ENCODE results near the gene MINDY4. TPM values are rescaled to one million over a fixed set of nuclear protein-coding genes. Genes with fewer than 3 reads are reported as not detected.

Gene MINDY4
- total and polyA plus RNA-seq, 2 of the 4 experiments (the other 2 are of a cell fraction), result 1.8 to 3.6 TPM

DNA sequence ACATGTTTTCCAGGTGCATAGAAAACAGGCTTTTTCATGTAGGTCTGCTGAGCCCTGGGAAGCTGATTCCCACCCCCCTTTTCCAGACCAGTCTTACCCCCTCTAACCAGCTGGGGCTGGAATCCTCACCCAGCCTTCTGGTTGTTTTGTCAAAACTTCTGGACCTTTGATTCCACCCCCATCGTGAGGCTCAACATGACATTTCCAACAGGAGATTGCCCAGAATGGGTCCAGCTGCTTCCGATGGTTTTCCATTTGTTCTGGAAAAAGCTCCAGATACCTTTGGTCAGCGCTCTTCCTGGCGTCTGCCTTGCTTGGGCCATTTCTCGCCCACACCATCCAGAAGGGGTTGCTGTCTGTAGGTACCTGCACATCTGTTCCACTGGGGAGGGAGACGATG lies 41.5 kb downstream of the MINDY4 start:
- no peak overlapping the region for H3K27ac ChIP-seq (ENCODE audit: insufficient read depth, low read length)
- H4K20me1 ChIP-seq (ENCODE audit: insufficient read depth, low read length), result no peaks in the 10 kb centered on the region
- H3K27me3 ChIP-seq (ENCODE audit: control insufficient read depth, insufficient read depth, low read length), result no peaks in the 10 kb centered on the region; the same call in 1 of the 2 replicates
- H2AFZ ChIP-seq (replicated peaks; ENCODE audit: low read length, poor library complexity), result no peak overlapping the region
- BruUV-seq (replicated peaks), result no TSS peak
- no peak overlapping the region for H2AK5ac ChIP-seq (ENCODE audit: low read depth, low read length)
- WGBS, 2 experiments (ENCODE audit: extremely low coverage in 2 of 2, insufficient read length in 1 of 2), result no CpG with 5 or more reads among the region's 6 CpGs
- no peak overlapping the region for H4K8ac ChIP-seq (ENCODE audit: low read depth in 2 of 2, low read length in 2 of 2)
- no peaks in the 10 kb centered on the region for H3K9me3 ChIP-seq (ENCODE audit: control insufficient read depth, insufficient read depth, low read length)
- H3K4me2 ChIP-seq (ENCODE audit: low read depth, low read length), result no peak overlapping the region
- H2BK15ac ChIP-seq (ENCODE audit: low read depth, low read length), result no peak overlapping the region
- no peak overlapping the region for H3K4me3 ChIP-seq (ENCODE audit: insufficient read depth, low read depth, low read length)
- H3K23ac ChIP-seq (ENCODE audit: low read depth, low read length), result no peak overlapping the region
- peaks cover 0 to 1% of the 10 kb centered on the region in 2 experiments; a peak in 1 of 4 replicates for H3K79me1 ChIP-seq (ENCODE audit: low read depth in 1 of 2, low read length in 2 of 2)
- no peak overlapping the region for H2AK9ac ChIP-seq (replicated peaks; ENCODE audit: low read depth, low read length, poor library complexity)
- no peak overlapping the region for H2BK20ac ChIP-seq (ENCODE audit: low read depth, low read length)
- no peak overlapping the region for H2BK120ac ChIP-seq (ENCODE audit: low read depth, low read length)
- intact Hi-C loops (cut with micrococcal nuclease) (no loop called here), in situ Hi-C loops (cut with MboI; ENCODE audit: low sequenced_read_pairs) (no loop called here), dilution Hi-C loops (cut with HindIII; ENCODE audit: low sequenced_read_pairs, unreplicated experiment) (no loop called here)
- ATAC-seq (ENCODE audit: low read depth), result no peak
- no peak for TF ChIP-seq FOS (IDR thresholded peaks at IDR 0.05; ENCODE audit: low read depth, low read length)
- no peak for TF ChIP-seq CEBPB (IDR thresholded peaks at IDR 0.05; ENCODE audit: low read depth, low read length)
- no peak for TF ChIP-seq RCOR1 (IDR thresholded peaks at IDR 0.05; ENCODE audit: insufficient replicate concordance, low read length)
- TF ChIP-seq BHLHE40 (IDR thresholded peaks at IDR 0.05; ENCODE audit: low read depth, low read length), result no peak
- TF ChIP-seq, protein P1, sequence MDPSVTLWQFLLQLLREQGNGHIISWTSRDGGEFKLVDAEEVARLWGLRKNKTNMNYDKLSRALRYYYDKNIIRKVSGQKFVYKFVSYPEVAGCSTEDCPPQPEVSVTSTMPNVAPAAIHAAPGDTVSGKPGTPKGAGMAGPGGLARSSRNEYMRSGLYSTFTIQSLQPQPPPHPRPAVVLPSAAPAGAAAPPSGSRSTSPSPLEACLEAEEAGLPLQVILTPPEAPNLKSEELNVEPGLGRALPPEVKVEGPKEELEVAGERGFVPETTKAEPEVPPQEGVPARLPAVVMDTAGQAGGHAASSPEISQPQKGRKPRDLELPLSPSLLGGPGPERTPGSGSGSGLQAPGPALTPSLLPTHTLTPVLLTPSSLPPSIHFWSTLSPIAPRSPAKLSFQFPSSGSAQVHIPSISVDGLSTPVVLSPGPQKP (IDR thresholded peaks at IDR 0.05; ENCODE audit: borderline replicate concordance, low read depth, low read length), result no peak
- no peak for TF ChIP-seq MAFK (IDR thresholded peaks at IDR 0.05; ENCODE audit: low read depth, low read length)
- no peak for TF ChIP-seq MXI1 (IDR thresholded peaks at IDR 0.05; ENCODE audit: borderline replicate concordance, low read depth, low read length)
- no peak overlapping the region for H3K14ac ChIP-seq (replicated peaks; ENCODE audit: low read depth, low read length)
- H3K18ac ChIP-seq (ENCODE audit: low read depth, low read length), result no peak overlapping the region
- ChIA-PET POLR2A (ENCODE audit: unreplicated experiment) (no interaction called here), CTCF (interaction anchor here (1.0 to 1.5 kb wide), 2 partner anchors 125 to 310 kb away, joined by 3 read pairs; no protein-coding TSS in a partner anchor)
- no peak overlapping the region for H3K56ac ChIP-seq (ENCODE audit: extremely low read depth, insufficient read depth, low read length)
- no peak for DNase-seq
- no peaks in the 10 kb centered on the region for H3K36me3 ChIP-seq (ENCODE audit: control insufficient read depth, insufficient read depth, low read length)
- H3K4ac ChIP-seq (ENCODE audit: low read depth, low read length), result no peak overlapping the region
- H2BK5ac ChIP-seq (ENCODE audit: low read depth, low read length, poor library complexity, severe bottlenecking), result no peak overlapping the region
- no peak overlapping the region for H4K91ac ChIP-seq (ENCODE audit: insufficient read depth, low read depth, low read length)
- peaks cover 6% of the 10 kb centered on the region; the same call in 1 of the 2 replicates for H3K4me1 ChIP-seq (ENCODE audit: control insufficient read depth, insufficient read depth, low read length)
- no peak overlapping the region for H3K9ac ChIP-seq (ENCODE audit: low read depth, low read length)
- 0 out of 2 replicates have a peak, but pooled peaks cover 2% of the 10 kb centered on the region for H3K9me1 ChIP-seq (ENCODE audit: insufficient read depth, low read length)
- no peak overlapping the region for H4K5ac ChIP-seq (ENCODE audit: low read depth, low read length)

Measured in IMR-90 (cell line).